ENCODE results near the gene NLRP3. TPM values are rescaled to one million over a fixed set of nuclear protein-coding genes. Genes with fewer than 3 reads are reported as not detected.

Gene NLRP3
- total RNA-seq, 1 experiment from 2014 or later = not detected

GRCh38 chr1:247370786-247371732 is 44.9 kb upstream of the NLRP3 start:
- Histone ChIP-seq H3K9ac (ENCODE audit: low read length) (no peak overlapping the region), H3K79me2 (ENCODE audit: insufficient read depth, low read length) (no peaks in the 10 kb centered on the region), H3K4me3 (replicated peaks in 1 of 2; ENCODE audit: low read depth in 1 of 2, low read length in 2 of 2) (no peak overlapping the region), H3K36me3 (ENCODE audit: control insufficient read depth in 1 of 2, insufficient read depth in 2 of 2, low read length in 2 of 2) (no peaks in the 10 kb centered on the region), H3K27ac (ENCODE audit: low read depth, low read length) (no peak overlapping the region), H3K4me1 (ENCODE audit: control insufficient read depth in 1 of 2, insufficient read depth in 2 of 2, low read length in 2 of 2) (no peaks in the 10 kb centered on the region; a peak in 1 of 4 replicates), H3K9me2 (ENCODE audit: insufficient read depth) (no peaks in the 10 kb centered on the region), H3K4me2 (ENCODE audit: low read length) (no peak overlapping the region), H3K27me3 (ENCODE audit: insufficient read depth, low read length) (no peaks in the 10 kb centered on the region), H4K20me1 (ENCODE audit: insufficient read depth) (no peaks in the 10 kb centered on the region), H2AFZ (ENCODE audit: low read depth, low read length, poor library complexity, severe bottlenecking) (no peak overlapping the region), H3K9me3 (ENCODE audit: control insufficient read depth in 1 of 2, insufficient read depth in 1 of 2, low read depth in 1 of 2, low read length in 2 of 2) (no peaks in the 10 kb centered on the region)
- ChIA-PET CTCF (interaction anchor here (1.2 kb wide), 1 partner anchor 18 kb away, joined by 3 read pairs; no protein-coding TSS in a partner anchor), POLR2A (no interaction called here), RAD21 (ENCODE audit: low non-redundant PET in 1 of 2, low total read pairs in 2 of 2, uncharacterized antibody in 2 of 2, unreplicated experiment in 2 of 2) (no interaction called here)
- BruUV-seq (replicated peaks) = no TSS peak
- intact Hi-C loops (cut with micrococcal nuclease) = no loop called here
- TF ChIP-seq POLR2AphosphoS5 (IDR thresholded peaks at IDR 0.05; ENCODE audit: low read depth, low read length) = no peak
- TF ChIP-seq CTCF (IDR thresholded peaks at IDR 0.05 in 2 of 3, conservative IDR thresholded peaks at IDR 0.05 in 1 of 3; ENCODE audit: borderline replicate concordance in 1 of 3, insufficient read depth in 1 of 3, low read depth in 2 of 3, low read length in 2 of 3) = no peak
- TF ChIP-seq ZNF274 (IDR thresholded peaks at IDR 0.05; ENCODE audit: low read depth, low read length) = no peak
- no peak for TF ChIP-seq CEBPB (IDR thresholded peaks at IDR 0.05; ENCODE audit: low read depth)
- TF ChIP-seq EZH2phosphoT487 (IDR thresholded peaks at IDR 0.05; ENCODE audit: borderline replicate concordance) = no peak
- TF ChIP-seq POLR2A (IDR thresholded peaks at IDR 0.05; ENCODE audit: borderline replicate concordance, extremely low read depth, insufficient read depth, insufficient read length) = no peak
- no peak for TF ChIP-seq CBX3 (IDR thresholded peaks at IDR 0.05; ENCODE audit: low read depth)
- DNase-seq (ENCODE audit: low read depth, low spot score) = no peak
- ATAC-seq = no peak

All from HCT116 (cell line).